ENCODE data around the gene IL1RAPL1.

GRCh38 chrX:29962061-29962460 lies 1374.8 kb downstream of the IL1RAPL1 start:
- no peak for TF ChIP-seq POLR2A (IDR thresholded peaks at IDR 0.05)
- no peak for TF ChIP-seq CTCF (IDR thresholded peaks at IDR 0.05)
- TF ChIP-seq EP300 (IDR thresholded peaks at IDR 0.05) = no peak

Data from tibial nerve (tissue), 4 donors.